Sigmoid colon (tissue), 3 donors: ENCODE measurements around the gene IKBKE.

Experiments used
- CTCF ChIP-seq, 4 experiments: fragments of 450-650 bp in 3 of 4; fragments of 200-600 bp in 1 of 4; IDR thresholded peaks; one replicate each; pipeline ENCODE4 v1.5.1; 2016 to 2019; ENCODE audit warnings: antibody characterized with exemption in 4 of 4, mild to moderate bottlenecking in 3 of 4, moderate library complexity in 2 of 4
- POLR2A ChIP-seq, 2 donors: fragments of 450-650 bp; IDR thresholded peaks; one replicate each; pipeline ENCODE4 v1.6.1; 2016; ENCODE audit warnings: antibody characterized with exemption in 2 of 2, mild to moderate bottlenecking in 2 of 2, moderate library complexity in 2 of 2

DNA sequence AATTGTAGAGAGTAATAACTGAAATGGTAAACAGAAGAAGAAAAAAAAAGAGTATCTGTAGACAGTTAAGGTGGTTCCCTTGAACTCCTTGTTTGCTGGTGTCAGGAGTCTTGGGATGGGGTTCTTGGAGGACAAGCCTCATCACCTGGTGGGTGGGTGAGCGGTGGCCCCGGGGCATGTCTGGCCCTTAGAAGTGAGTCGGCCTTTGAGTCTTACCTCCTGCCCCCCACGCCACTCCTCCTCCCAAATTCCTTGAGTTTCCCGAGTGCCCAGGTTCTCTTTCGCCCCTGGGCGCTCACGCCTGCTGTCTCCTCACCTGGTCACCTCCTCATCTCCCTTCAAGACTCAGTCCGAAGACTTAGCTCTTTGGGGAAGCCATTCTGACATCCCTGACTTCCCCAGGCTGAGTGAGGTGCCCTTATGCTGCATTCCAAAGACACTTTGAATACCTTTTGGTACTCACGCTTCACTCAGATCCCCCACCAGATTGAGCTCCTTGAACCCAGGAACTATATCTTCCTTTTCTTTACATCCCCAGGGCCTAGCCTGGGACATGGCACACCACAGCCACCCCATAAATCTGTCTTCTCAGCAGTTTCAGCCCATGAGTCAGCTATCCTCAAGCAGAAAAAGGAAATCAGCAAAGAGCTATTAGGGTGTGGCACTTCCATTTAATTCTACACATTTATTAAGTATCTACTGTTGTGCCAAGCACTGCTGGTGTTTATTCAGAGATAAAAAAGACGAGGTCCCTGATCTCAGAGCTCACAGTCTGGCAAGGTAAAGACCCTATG is 13.5 kb upstream of the IKBKE start:
- TF ChIP-seq CTCF (IDR thresholded peaks at IDR 0.05) (no peak), POLR2A (IDR thresholded peaks at IDR 0.05) (no peak)
